Neural progenitor cell (in vitro differentiated cells): Measurements from ENCODE around the gene GAB1.

Source experiments
- EZH2 ChIP-seq: fragments of 200-600 bp; sonication (generic); IDR thresholded peaks from 2 replicates; pipeline ENCODE4 v1.6.1; 2017; ENCODE audit warnings: antibody characterized with exemption, mild to moderate bottlenecking, moderate library complexity
- EZH2phosphoT487 ChIP-seq: fragments of 200-600 bp; sonication (generic); IDR thresholded peaks from 2 replicates; pipeline ENCODE4 v1.6.1; 2017; ENCODE audit warnings: antibody characterized with exemption
- TF ChIP-seq, protein P1 (sequence below): fragments of 200-600 bp; sonication (generic); IDR thresholded peaks from 2 replicates; pipeline ENCODE4 v1.5.1; 2017; ENCODE audit warnings: antibody characterized with exemption, mild to moderate bottlenecking

DNA sequence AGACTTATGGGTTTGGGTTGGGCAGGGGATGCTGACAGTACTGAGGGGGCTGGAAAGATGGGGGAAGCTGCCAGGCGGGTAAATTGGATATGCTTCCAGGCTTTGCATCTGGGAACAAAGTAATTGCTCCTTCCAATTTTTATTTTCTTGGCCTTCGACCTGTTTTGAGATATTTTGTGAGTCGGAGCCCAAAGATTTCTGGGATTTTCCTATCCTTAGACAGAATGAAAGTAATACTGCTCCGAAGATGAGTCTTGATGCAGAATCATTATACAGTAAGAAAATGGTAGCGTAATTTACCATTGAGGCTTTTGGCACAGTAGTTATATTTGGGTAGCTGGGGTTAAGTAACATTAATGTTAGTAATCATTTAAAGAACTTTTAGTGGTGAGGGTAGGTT, 178.2 kb downstream of the GAB1 start:
- TF ChIP-seq, protein P1, sequence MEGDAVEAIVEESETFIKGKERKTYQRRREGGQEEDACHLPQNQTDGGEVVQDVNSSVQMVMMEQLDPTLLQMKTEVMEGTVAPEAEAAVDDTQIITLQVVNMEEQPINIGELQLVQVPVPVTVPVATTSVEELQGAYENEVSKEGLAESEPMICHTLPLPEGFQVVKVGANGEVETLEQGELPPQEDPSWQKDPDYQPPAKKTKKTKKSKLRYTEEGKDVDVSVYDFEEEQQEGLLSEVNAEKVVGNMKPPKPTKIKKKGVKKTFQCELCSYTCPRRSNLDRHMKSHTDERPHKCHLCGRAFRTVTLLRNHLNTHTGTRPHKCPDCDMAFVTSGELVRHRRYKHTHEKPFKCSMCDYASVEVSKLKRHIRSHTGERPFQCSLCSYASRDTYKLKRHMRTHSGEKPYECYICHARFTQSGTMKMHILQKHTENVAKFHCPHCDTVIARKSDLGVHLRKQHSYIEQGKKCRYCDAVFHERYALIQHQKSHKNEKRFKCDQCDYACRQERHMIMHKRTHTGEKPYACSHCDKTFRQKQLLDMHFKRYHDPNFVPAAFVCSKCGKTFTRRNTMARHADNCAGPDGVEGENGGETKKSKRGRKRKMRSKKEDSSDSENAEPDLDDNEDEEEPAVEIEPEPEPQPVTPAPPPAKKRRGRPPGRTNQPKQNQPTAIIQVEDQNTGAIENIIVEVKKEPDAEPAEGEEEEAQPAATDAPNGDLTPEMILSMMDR, result no peak
- TF ChIP-seq EZH2phosphoT487, result no peak
- no peak for TF ChIP-seq EZH2
